Fibroblast of lung (primary cell): ENCODE data around the gene SIKE1. TPM values are rescaled to one million over a fixed set of nuclear protein-coding genes. Genes with fewer than 3 reads are reported as not detected.
A peak's percentile ranks its signal among the peaks of the same experiment; 100 is the strongest.
"Not testable (repeated sequence)": the region's sequence is repeated elsewhere in the genome, so short reads cannot be mapped to it uniquely, and the experiment has no call there.

Experiments used
- DNase-seq, 2 donors: peaks; one replicate each; pipeline versions ENCODE4 v3.0.0 to v3.0.0-alpha.2; 2010; ENCODE audit warnings: low read depth in 2 of 2
- H2AFZ ChIP-seq: 2 replicates; pipeline ENCODE4 v1.5.1; 2012; ENCODE audit warnings: low read length, control low read depth, inconsistent platforms
- H3K27ac ChIP-seq: 2 replicates; pipeline ENCODE4 v1.5.1; 2011; ENCODE audit warnings: low read length, control low read depth; ENCODE audit not compliant: insufficient read depth
- H3K27me3 ChIP-seq: 2 replicates; pipeline ENCODE4 v1.5.1; 2011; ENCODE audit warnings: mild to moderate bottlenecking, low read length; ENCODE audit not compliant: control insufficient read depth, insufficient read depth
- H3K36me3 ChIP-seq: 2 replicates; pipeline ENCODE4 v1.5.1; 2011; ENCODE audit warnings: low read length; ENCODE audit not compliant: control insufficient read depth, insufficient read depth
- H3K4me1 ChIP-seq: 2 replicates; pipeline ENCODE4 v1.5.1; 2011; ENCODE audit warnings: low read length; ENCODE audit not compliant: control insufficient read depth, insufficient read depth; ENCODE audit errors: extremely low read depth
- H3K4me2 ChIP-seq: 2 replicates; pipeline ENCODE4 v1.5.1; 2011; ENCODE audit warnings: low read length, control low read depth; ENCODE audit not compliant: insufficient read depth; ENCODE audit errors: extremely low read depth
- H3K4me3 ChIP-seq, 4 experiments: fragments of 200-600 bp in 1 of 4; sonication (generic) in 1 of 4; replicated peaks in 1 of 4; 2 replicates each; pipeline ENCODE4 v1.5.1; 2011 to 2016; ENCODE audit warnings: low read length in 4 of 4, low read depth in 3 of 4, mild to moderate bottlenecking in 3 of 4, control low read depth in 2 of 4, inconsistent platforms in 1 of 4, mixed read lengths in 1 of 4; ENCODE audit not compliant: insufficient read depth in 1 of 4; ENCODE audit errors: control extremely low read depth in 1 of 4
- H3K79me2 ChIP-seq: 2 replicates; pipeline ENCODE4 v1.5.1; 2012; ENCODE audit warnings: mild to moderate bottlenecking, low read length, inconsistent platforms; ENCODE audit not compliant: control insufficient read depth, insufficient read depth
- H3K9ac ChIP-seq: 2 replicates; pipeline ENCODE4 v1.5.1; 2011; ENCODE audit warnings: mild to moderate bottlenecking, low read length, control low read depth; ENCODE audit not compliant: insufficient read depth
- H3K9me3 ChIP-seq: 2 replicates; pipeline ENCODE4 v1.5.1; 2012; ENCODE audit warnings: low read depth, low read length; ENCODE audit not compliant: control insufficient read depth, insufficient read depth
- H4K20me1 ChIP-seq: 2 replicates; pipeline ENCODE4 v1.5.1; 2011; ENCODE audit warnings: low read length; ENCODE audit not compliant: control insufficient read depth, insufficient read depth; ENCODE audit errors: extremely low read depth
- CTCF ChIP-seq, 2 donors: IDR thresholded peaks in 1 of 2; conservative IDR thresholded peaks in 1 of 2; 1 replicate in 1 of 2; 2 replicates in 1 of 2; pipeline ENCODE4 v1.5.1; 2011 to 2012; ENCODE audit warnings: low read length in 2 of 2, control low read depth in 1 of 2, inconsistent platforms in 1 of 2, low read depth in 1 of 2, mild to moderate bottlenecking in 1 of 2
- EZH2 ChIP-seq: IDR thresholded peaks from 2 replicates; pipeline ENCODE4 v1.5.1; 2012; ENCODE audit warnings: low read length, control low read depth, mild to moderate bottlenecking; ENCODE audit errors: missing control alignments
- polyA plus RNA-seq, 2 donors: library from polyadenylated mRNA; depleted of rRNA in 1 of 2; stranded (reverse) in 1 of 2; unstranded in 1 of 2; fragments of >200 nt; gene quantifications; 2 replicates each; pipeline ENCODE4 v1.2.1, GENCODE V29; 2011 to 2012; ENCODE audit warnings: missing spikeins in 1 of 2
- total RNA-seq: library from RNA; depleted of rRNA; stranded (reverse); fragments of >200 nt; gene quantifications from 2 replicates; pipeline ENCODE4 v1.2.1, GENCODE V29; 2014

The SIKE1 gene
- total and polyA plus RNA-seq, 2 donors (not counting 1 experiment from before 2014, with no cell fraction given), result 48.8 to 69.5 TPM

GRCh38 chr1:114756009-114756892 lies 24.2 kb downstream of the SIKE1 start:
- TF ChIP-seq EZH2 (no peak), CTCF (conservative IDR thresholded peaks at IDR 0.05 in 1 of 2, IDR thresholded peaks at IDR 0.05 in 1 of 2; ENCODE audit: low read depth in 1 of 2, low read length in 2 of 2) (no peak)
- Histone ChIP-seq H2AFZ (no peak overlapping the region), H3K9me3 (no peaks in the 10 kb centered on the region), H3K27me3 (no peaks in the 10 kb centered on the region), H3K9ac (peak overlapping the region; percentile 32), H4K20me1 (peaks cover 20% of the 10 kb centered on the region), H3K4me3 (peak overlapping the region; percentile 95 to 100 (median 100)), H3K36me3 (no peaks in the 10 kb centered on the region), H3K4me1 (peaks cover 3% of the 10 kb centered on the region), H3K79me2 (peaks cover 65% of the 10 kb centered on the region), H3K27ac (peak overlapping the region; percentile 100), H3K4me2 (peak overlapping the region; percentile 98)
- DNase-seq, result peak in 1 of 2 donors; percentile 7

GRCh38 chr1:114755006-114755931 lies 25.2 kb downstream of the SIKE1 start:
- Histone ChIP-seq H4K20me1 (peaks cover 25% of the 10 kb centered on the region), H3K9ac (no peak overlapping the region), H3K9me3 (no peaks in the 10 kb centered on the region), H3K36me3 (no peaks in the 10 kb centered on the region), H3K27me3 (no peaks in the 10 kb centered on the region), H3K4me2 (peak overlapping the region; percentile 98), H3K4me3 (peak overlapping the region; percentile 95 to 100 (median 100)), H3K4me1 (peaks cover 3% of the 10 kb centered on the region), H3K79me2 (peaks cover 75% of the 10 kb centered on the region), H2AFZ (no peak overlapping the region), H3K27ac (no peak overlapping the region)
- TF ChIP-seq CTCF (conservative IDR thresholded peaks at IDR 0.05 in 1 of 2, IDR thresholded peaks at IDR 0.05 in 1 of 2; ENCODE audit: low read depth in 1 of 2, low read length in 2 of 2) (no peak), EZH2 (no peak)
- DNase-seq, result peak in 1 of 2 donors; percentile 47

GRCh38 chr1:114753702-114754101 lies 26.8 kb downstream of the SIKE1 start:
- H3K9me3 ChIP-seq, H3K27ac ChIP-seq, H3K9ac ChIP-seq, DNase-seq, H2AFZ ChIP-seq, H3K27me3 ChIP-seq, H3K4me1 ChIP-seq, H3K36me3 ChIP-seq, H3K4me3 ChIP-seq, H3K4me2 ChIP-seq: not testable (repeated sequence)
- H3K79me2 ChIP-seq, result peaks cover 91% of the 10 kb centered on the region
- H4K20me1 ChIP-seq, result peaks cover 25% of the 10 kb centered on the region
